PFSK-1 (cell line): Measurements from ENCODE around the gene SIPA1L3.

Experiments used
- POLR2AphosphoS5 ChIP-seq: IDR thresholded peaks from 2 replicates; pipeline ENCODE4 v1.6.1; 2012; ENCODE audit warnings: low read depth, mild to moderate bottlenecking, control low read depth, low read length, moderate library complexity
- SIN3A ChIP-seq: IDR thresholded peaks from 2 replicates; pipeline ENCODE4 v1.6.1; 2012; ENCODE audit warnings: mild to moderate bottlenecking, low read length, moderate library complexity, borderline replicate concordance; ENCODE audit not compliant: insufficient read depth
- TAF1 ChIP-seq: IDR thresholded peaks from 2 replicates; pipeline ENCODE4 v1.6.1; 2012; ENCODE audit warnings: low read length, control low read depth, borderline replicate concordance; ENCODE audit not compliant: insufficient read depth

DNA sequence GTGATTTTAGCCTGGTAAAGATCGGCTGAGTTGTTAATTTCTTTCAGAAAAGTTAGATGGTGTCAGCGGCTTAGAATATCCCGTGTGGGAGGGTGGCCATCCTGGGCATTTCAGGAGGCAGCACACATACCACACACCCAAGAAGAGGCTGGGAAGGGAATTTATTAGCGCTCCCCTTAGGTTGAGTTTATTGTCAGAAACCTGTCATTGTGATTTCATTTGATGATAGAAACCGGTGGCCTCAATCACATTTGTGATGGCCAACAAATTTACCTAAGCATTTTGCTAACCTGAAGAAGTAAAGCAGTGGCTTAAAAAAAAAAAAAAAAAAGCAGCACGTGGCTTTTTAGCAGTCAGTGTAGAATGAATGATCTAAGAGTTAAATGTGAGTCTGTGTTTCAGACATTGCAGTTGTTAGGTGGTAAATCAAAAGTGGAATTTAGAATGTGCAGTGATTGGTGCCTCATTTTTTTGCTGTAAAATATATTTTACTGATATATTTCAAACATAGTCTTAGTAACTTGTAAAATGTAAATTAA, 2.7 kb downstream of the SIPA1L3 start:
- TF ChIP-seq POLR2AphosphoS5 (no peak), SIN3A (no peak), TAF1 (no peak)
